Sigmoid colon (tissue), 4 donors: Measurements from ENCODE around the gene PCYOX1L.

Experiments
- CTCF ChIP-seq, 4 experiments: fragments of 450-650 bp in 3 of 4; fragments of 200-600 bp in 1 of 4; IDR thresholded peaks; one replicate each; pipeline ENCODE4 v1.5.1; 2016 to 2019; ENCODE audit warnings: antibody characterized with exemption in 4 of 4, mild to moderate bottlenecking in 3 of 4, moderate library complexity in 2 of 4
- POLR2A ChIP-seq, 2 donors: fragments of 450-650 bp; IDR thresholded peaks; one replicate each; pipeline ENCODE4 v1.6.1; 2016; ENCODE audit warnings: antibody characterized with exemption in 2 of 2, mild to moderate bottlenecking in 2 of 2, moderate library complexity in 2 of 2
- POLR2AphosphoS5 ChIP-seq, 4 donors: sonication (generic); formaldehyde crosslinking; IDR thresholded peaks; one replicate each; pipeline ENCODE4 v1.6.1; 2017; ENCODE audit warnings: antibody characterized with exemption in 4 of 4

DNA sequence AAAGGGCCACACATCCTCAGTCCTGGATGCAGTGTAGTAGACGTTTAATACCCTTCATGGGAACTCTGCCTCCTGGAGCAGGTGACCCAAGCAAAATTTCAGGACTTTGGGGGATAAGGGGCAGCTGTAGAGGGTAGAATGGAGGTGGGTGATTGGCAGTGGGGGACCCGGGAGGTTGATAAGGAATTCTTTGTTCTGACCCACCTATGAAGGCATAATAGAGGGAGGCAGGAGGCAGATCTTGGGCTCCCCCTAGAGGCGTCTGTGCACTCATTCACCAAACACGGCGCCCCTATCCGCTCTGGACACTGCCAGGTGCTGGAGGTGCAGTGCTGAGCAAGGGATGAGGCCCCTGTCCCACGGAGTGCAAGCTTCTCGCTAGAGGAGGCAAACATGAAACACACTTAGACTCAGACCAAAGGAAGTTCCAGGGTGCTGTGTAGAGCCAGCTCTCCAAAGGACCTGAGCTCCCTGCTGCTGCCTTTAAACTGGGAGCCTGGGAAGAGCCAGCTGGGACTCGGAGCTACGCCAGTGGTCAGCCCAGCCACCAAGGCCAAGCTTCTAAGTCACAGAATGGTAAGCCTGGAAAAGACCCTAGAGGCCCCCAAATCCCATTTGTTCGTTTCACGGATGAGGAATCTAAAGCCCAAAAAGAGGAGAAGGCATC lies 13.6 kb downstream of the PCYOX1L start:
- TF ChIP-seq POLR2A (IDR thresholded peaks at IDR 0.05) (no peak), POLR2AphosphoS5 (IDR thresholded peaks at IDR 0.05) (no peak), CTCF (IDR thresholded peaks at IDR 0.05) (peak; percentile 39 to 67 (median 61))
